ENCODE measurements around the gene SH3RF3. TPM values are rescaled to one million over a fixed set of nuclear protein-coding genes. Genes with fewer than 3 reads are reported as not detected.
"Not testable (repeated sequence)": the region's sequence is repeated elsewhere in the genome, so short reads cannot be mapped to it uniquely, and the experiment has no call there.

Gene SH3RF3
- total RNA-seq, 1 experiment from 2014 or later: 0.98 TPM

GRCh38 chr2:109118321-109118720 lies 10.7 kb upstream of the SH3RF3 start:
- BruUV-seq (replicated peaks): no TSS peak
- TF ChIP-seq, protein P1, sequence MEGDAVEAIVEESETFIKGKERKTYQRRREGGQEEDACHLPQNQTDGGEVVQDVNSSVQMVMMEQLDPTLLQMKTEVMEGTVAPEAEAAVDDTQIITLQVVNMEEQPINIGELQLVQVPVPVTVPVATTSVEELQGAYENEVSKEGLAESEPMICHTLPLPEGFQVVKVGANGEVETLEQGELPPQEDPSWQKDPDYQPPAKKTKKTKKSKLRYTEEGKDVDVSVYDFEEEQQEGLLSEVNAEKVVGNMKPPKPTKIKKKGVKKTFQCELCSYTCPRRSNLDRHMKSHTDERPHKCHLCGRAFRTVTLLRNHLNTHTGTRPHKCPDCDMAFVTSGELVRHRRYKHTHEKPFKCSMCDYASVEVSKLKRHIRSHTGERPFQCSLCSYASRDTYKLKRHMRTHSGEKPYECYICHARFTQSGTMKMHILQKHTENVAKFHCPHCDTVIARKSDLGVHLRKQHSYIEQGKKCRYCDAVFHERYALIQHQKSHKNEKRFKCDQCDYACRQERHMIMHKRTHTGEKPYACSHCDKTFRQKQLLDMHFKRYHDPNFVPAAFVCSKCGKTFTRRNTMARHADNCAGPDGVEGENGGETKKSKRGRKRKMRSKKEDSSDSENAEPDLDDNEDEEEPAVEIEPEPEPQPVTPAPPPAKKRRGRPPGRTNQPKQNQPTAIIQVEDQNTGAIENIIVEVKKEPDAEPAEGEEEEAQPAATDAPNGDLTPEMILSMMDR (IDR thresholded peaks at IDR 0.05; ENCODE audit: insufficient read depth in 1 of 2, low read depth in 1 of 2, low read length in 1 of 2, severe bottlenecking in 1 of 2, unreplicated experiment in 1 of 2): no peak
- H3K9me3 ChIP-seq: no peaks in the 10 kb centered on the region
- H3K4me3 Mint-ChIP-seq (ENCODE audit: unreplicated experiment): no peak overlapping the region
- H3K27ac Mint-ChIP-seq (ENCODE audit: unreplicated experiment): no peak overlapping the region
- H3K4me1 Mint-ChIP-seq (ENCODE audit: low read depth, unreplicated experiment): no peaks in the 10 kb centered on the region
- POLR2A ChIA-PET: no interaction called here
- CTCF ChIA-PET: no interaction called here
- H3K9me3 Mint-ChIP-seq (ENCODE audit: unreplicated experiment): no peaks in the 10 kb centered on the region
- intact Hi-C loops (cut with micrococcal nuclease; ENCODE audit: unreplicated experiment): no loop called here
- no peak for DNase-seq
- H3K4me3 ChIP-seq (ENCODE audit: low read depth, low read length): no peak overlapping the region
- H3K27me3 ChIP-seq (replicated peaks; ENCODE audit: control insufficient read depth, insufficient read depth, low read length): no peaks in the 10 kb centered on the region
- no peaks in the 10 kb centered on the region for H3K4me1 ChIP-seq
- H3K27me3 Mint-ChIP-seq (ENCODE audit: insufficient read depth, unreplicated experiment): peaks cover 3% of the 10 kb centered on the region
- no peaks in the 10 kb centered on the region for H3K36me3 Mint-ChIP-seq (ENCODE audit: insufficient read depth, unreplicated experiment)
- H3K36me3 ChIP-seq (ENCODE audit: control insufficient read depth, insufficient read depth, low read length): no peaks in the 10 kb centered on the region

DNA sequence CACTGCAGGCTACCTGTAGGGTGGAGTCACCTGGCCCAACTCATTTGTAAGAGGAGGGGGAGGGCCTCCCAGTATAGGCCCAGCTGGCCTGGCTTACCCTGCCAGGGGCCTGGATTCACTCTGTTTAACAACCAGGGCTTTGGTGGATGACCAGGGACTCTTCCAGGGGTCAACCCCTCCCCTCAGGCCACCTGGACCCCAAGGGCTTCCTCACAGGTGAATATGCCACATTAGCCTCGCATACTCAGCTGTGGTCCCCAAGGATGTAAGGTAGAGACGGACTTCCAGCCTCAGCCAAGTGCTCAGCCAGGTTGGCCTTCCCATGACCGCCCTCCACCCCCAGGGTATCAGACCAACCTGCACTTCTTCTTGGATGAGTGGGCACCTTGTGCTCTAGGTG lies 8.8 kb upstream of the SH3RF3 start:
- Mint-ChIP-seq H3K36me3 (ENCODE audit: insufficient read depth, unreplicated experiment) (no peaks in the 10 kb centered on the region), H3K9me3 (ENCODE audit: unreplicated experiment) (no peaks in the 10 kb centered on the region), H3K27me3 (ENCODE audit: insufficient read depth, unreplicated experiment) (no peaks in the 10 kb centered on the region), H3K4me3 (ENCODE audit: unreplicated experiment) (no peak overlapping the region), H3K27ac (ENCODE audit: unreplicated experiment) (no peak overlapping the region), H3K4me1 (ENCODE audit: low read depth, unreplicated experiment) (no peaks in the 10 kb centered on the region)
- no TSS peak for BruUV-seq (replicated peaks)
- CTCF ChIA-PET: no interaction called here
- Histone ChIP-seq H3K4me1 (no peaks in the 10 kb centered on the region), H3K4me3 (ENCODE audit: low read depth, low read length) (no peak overlapping the region), H3K36me3 (ENCODE audit: control insufficient read depth, insufficient read depth, low read length) (no peaks in the 10 kb centered on the region), H3K27me3 (replicated peaks; ENCODE audit: control insufficient read depth, insufficient read depth, low read length) (no peaks in the 10 kb centered on the region), H3K9me3 (no peaks in the 10 kb centered on the region)
- POLR2A ChIA-PET: no interaction called here
- DNase-seq: no peak
- intact Hi-C loops (cut with micrococcal nuclease; ENCODE audit: unreplicated experiment): no loop called here
- TF ChIP-seq, protein P1 (IDR thresholded peaks at IDR 0.05; ENCODE audit: insufficient read depth in 1 of 2, low read depth in 1 of 2, low read length in 1 of 2, severe bottlenecking in 1 of 2, unreplicated experiment in 1 of 2): no peak

DNA sequence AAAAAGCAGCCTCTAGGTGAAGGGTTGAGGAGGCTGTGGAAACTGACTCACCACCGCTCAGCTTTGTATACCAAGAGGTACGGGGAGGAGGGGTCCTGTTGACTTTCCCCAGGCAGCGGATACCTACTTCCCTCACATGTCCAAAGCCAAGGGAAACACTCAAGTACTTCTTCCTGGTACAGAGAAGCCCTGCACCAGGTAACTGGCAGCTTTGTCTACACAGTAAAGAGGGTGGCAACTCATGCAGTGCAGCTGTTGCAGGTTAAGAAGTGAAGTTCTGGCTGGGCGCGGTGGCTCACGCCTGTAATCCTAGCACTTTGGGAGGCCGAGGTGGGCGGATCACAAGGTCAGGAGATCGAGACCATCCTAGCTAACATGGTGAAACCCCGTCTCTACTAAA lies 8.3 kb upstream of the SH3RF3 start:
- H3K27me3 Mint-ChIP-seq (ENCODE audit: insufficient read depth, unreplicated experiment); H3K4me3 Mint-ChIP-seq (ENCODE audit: unreplicated experiment); H3K27ac Mint-ChIP-seq (ENCODE audit: unreplicated experiment); H3K4me3 ChIP-seq (ENCODE audit: low read depth, low read length); H3K9me3 Mint-ChIP-seq (ENCODE audit: unreplicated experiment); intact Hi-C loops (cut with micrococcal nuclease; ENCODE audit: unreplicated experiment); H3K9me3 ChIP-seq; BruUV-seq (replicated peaks); H3K4me1 ChIP-seq; H3K36me3 Mint-ChIP-seq (ENCODE audit: insufficient read depth, unreplicated experiment); POLR2A ChIA-PET; H3K4me1 Mint-ChIP-seq (ENCODE audit: low read depth, unreplicated experiment); H3K36me3 ChIP-seq (ENCODE audit: control insufficient read depth, insufficient read depth, low read length); H3K27me3 ChIP-seq (replicated peaks; ENCODE audit: control insufficient read depth, insufficient read depth, low read length); CTCF ChIA-PET; DNase-seq: not testable (repeated sequence)

DNA sequence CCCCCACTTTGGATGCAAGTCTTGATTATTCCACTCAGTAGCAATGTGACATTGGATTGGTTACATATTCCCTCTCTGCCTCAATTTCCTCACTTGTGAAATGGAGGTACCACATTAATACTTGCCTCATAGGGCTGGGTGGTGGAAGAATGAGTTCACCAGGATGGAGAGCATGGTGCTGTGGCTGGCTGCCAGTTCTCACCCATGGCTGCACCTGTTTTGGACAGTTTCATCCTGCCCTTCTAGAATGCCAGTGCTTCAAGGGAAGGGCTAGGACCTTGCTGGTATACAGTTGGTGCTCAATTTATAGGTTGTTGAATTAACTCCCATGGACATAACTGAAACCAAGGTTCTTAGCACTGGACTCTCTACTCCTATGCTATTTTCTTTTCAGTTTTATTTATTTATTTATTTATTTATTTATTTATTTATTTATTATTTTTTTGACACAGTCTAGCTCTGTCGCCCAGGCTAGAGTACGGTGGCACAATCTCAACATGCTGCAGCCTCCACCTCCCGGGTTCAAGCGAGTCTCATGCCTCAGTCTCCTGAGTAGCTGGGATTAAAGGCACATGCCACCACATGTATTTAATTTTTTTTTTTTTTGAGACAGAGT lies 5.3 kb upstream of the SH3RF3 start:
- no peaks in the 10 kb centered on the region for H3K36me3 Mint-ChIP-seq (ENCODE audit: insufficient read depth, unreplicated experiment)
- DNase-seq: no peak
- TF ChIP-seq, protein P1 (IDR thresholded peaks at IDR 0.05; ENCODE audit: insufficient read depth in 1 of 2, low read depth in 1 of 2, low read length in 1 of 2, severe bottlenecking in 1 of 2, unreplicated experiment in 1 of 2): no peak
- Histone ChIP-seq H3K36me3 (ENCODE audit: control insufficient read depth, insufficient read depth, low read length) (no peaks in the 10 kb centered on the region), H3K4me1 (no peaks in the 10 kb centered on the region), H3K9me3 (no peaks in the 10 kb centered on the region), H3K27me3 (replicated peaks; ENCODE audit: control insufficient read depth, insufficient read depth, low read length) (no peaks in the 10 kb centered on the region), H3K4me3 (ENCODE audit: low read depth, low read length) (no peak overlapping the region)
- intact Hi-C loops (cut with micrococcal nuclease; ENCODE audit: unreplicated experiment): no loop called here
- H3K9me3 Mint-ChIP-seq (ENCODE audit: unreplicated experiment): no peaks in the 10 kb centered on the region
- no peaks in the 10 kb centered on the region for H3K27me3 Mint-ChIP-seq (ENCODE audit: insufficient read depth, unreplicated experiment)
- BruUV-seq (replicated peaks): no TSS peak
- CTCF ChIA-PET: interaction anchor here (0.6 kb wide), 1 partner anchor 244 kb away, joined by 7 read pairs; no protein-coding TSS in a partner anchor
- POLR2A ChIA-PET: no interaction called here
- H3K27ac Mint-ChIP-seq (ENCODE audit: unreplicated experiment): no peak overlapping the region
- H3K4me1 Mint-ChIP-seq (ENCODE audit: low read depth, unreplicated experiment): no peaks in the 10 kb centered on the region
- no peak overlapping the region for H3K4me3 Mint-ChIP-seq (ENCODE audit: unreplicated experiment)

Data from Caco-2 (cell line).